SK-N-SH treated with all-trans-retinoic acid at 6 μM for 48 hours (cell line): ENCODE results near the gene MERTK.
"Not testable (repeated sequence)": the region's sequence is repeated elsewhere in the genome, so short reads cannot be mapped to it uniquely, and the experiment has no call there.

ENCODE experiments used
- ISL1 ChIP-seq: fragments of 250-450 bp; sonication (Bioruptor Pico); IDR thresholded peaks from 2 replicates; pipeline ENCODE4 v2.1.2; 2022; ENCODE audit warnings: mild to moderate bottlenecking, moderate library complexity
- ZNF8 ChIP-seq: fragments of 450-650 bp; formaldehyde crosslinking; IDR thresholded peaks from 2 replicates; pipeline ENCODE4 v1.5.0; 2020; ENCODE audit warnings: mild to moderate bottlenecking, moderate library complexity

GRCh38 chr2:111865124-111865523 lies 33.3 kb upstream of the MERTK start:
- not testable (repeated sequence) for TF ChIP-seq ZNF8, ISL1 (CRISPR knock-in tag)
